Measurements from ENCODE around the gene C19orf38. TPM values are rescaled to one million over a fixed set of nuclear protein-coding genes. Genes with fewer than 3 reads are reported as not detected.

Gene C19orf38
- total and polyA plus RNA-seq, 2 donors (not counting 1 experiment from before 2014, with no cell fraction given): 1.7 to 2.4 TPM

DNA sequence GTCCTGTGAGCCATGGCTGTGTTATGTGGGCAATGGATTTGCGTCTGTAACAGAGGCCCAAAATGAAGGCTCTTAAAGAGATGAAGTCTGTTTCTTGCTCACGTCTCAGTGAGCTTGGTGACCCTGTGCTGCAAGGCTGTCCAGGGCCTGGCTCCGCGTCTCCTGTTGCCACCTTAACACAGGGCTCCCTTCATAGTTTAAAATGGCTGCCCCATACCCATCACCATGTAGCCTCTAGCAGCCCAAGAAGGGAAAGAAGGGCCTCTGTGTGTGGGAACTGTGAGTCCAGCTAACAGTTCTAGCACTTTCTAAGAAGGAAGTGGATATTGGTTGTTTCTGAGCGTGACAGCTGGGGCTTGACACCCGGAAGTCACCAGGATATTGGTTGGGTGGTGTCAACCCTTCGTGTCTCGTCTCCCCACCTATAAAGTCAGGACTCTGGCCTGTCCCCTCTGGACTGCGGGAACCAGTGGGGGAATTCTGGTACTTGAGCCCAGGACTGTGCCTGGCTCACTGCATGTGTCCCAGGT lies 33.1 kb upstream of the C19orf38 start:
- Histone ChIP-seq H3K27ac (ENCODE audit: low read length in 2 of 2) (no peak overlapping the region), H3K4me3 (ENCODE audit: control extremely low read depth in 1 of 5, extremely low read depth in 1 of 5, insufficient read depth in 1 of 5, low read depth in 2 of 5, low read length in 4 of 5) (no peak overlapping the region), H3K27me3 (replicated peaks in 1 of 4; ENCODE audit: control extremely low read depth in 1 of 4, control insufficient read depth in 3 of 4, insufficient read depth in 4 of 4, low read length in 3 of 4) (no peaks in the 10 kb centered on the region), H2AFZ (ENCODE audit: insufficient read depth, low read depth, low read length, poor library complexity, severe bottlenecking) (no peak overlapping the region), H3K9ac (ENCODE audit: low read length) (no peak overlapping the region), H3K4me1 (ENCODE audit: control insufficient read depth in 2 of 2, insufficient read depth in 2 of 2, low read length in 2 of 2) (no peaks in the 10 kb centered on the region), H3K4me2 (replicated peaks; ENCODE audit: low read depth, low read length, poor library complexity, severe bottlenecking) (no peak overlapping the region), H3K36me3 (replicated peaks in 1 of 2; ENCODE audit: control extremely low read depth in 1 of 2, control insufficient read depth in 1 of 2, extremely low read depth in 1 of 2, insufficient read depth in 2 of 2, low read length in 1 of 2) (peaks cover 0 to 57% of the 10 kb centered on the region in 2 experiments), H4K20me1 (ENCODE audit: control insufficient read depth, insufficient read depth, low read length, poor library complexity, severe bottlenecking) (peaks cover 17% of the 10 kb centered on the region), H3K79me2 (ENCODE audit: control insufficient read depth, insufficient read depth, low read length) (peaks cover 21% of the 10 kb centered on the region), H3K9me3 (ENCODE audit: control extremely low read depth in 1 of 3, control insufficient read depth in 2 of 3, insufficient read depth in 1 of 3, low read length in 2 of 3) (no peaks in the 10 kb centered on the region)
- H3K27ac Mint-ChIP-seq: no peak overlapping the region
- intact Hi-C loops (cut with micrococcal nuclease): no loop called here
- H3K27me3 Mint-ChIP-seq: no peaks in the 10 kb centered on the region
- no peak for TF ChIP-seq EZH2 (IDR thresholded peaks at IDR 0.05; ENCODE audit: borderline replicate concordance, insufficient read depth, low read depth, low read length, poor library complexity, severe bottlenecking)
- TF ChIP-seq, protein P1, sequence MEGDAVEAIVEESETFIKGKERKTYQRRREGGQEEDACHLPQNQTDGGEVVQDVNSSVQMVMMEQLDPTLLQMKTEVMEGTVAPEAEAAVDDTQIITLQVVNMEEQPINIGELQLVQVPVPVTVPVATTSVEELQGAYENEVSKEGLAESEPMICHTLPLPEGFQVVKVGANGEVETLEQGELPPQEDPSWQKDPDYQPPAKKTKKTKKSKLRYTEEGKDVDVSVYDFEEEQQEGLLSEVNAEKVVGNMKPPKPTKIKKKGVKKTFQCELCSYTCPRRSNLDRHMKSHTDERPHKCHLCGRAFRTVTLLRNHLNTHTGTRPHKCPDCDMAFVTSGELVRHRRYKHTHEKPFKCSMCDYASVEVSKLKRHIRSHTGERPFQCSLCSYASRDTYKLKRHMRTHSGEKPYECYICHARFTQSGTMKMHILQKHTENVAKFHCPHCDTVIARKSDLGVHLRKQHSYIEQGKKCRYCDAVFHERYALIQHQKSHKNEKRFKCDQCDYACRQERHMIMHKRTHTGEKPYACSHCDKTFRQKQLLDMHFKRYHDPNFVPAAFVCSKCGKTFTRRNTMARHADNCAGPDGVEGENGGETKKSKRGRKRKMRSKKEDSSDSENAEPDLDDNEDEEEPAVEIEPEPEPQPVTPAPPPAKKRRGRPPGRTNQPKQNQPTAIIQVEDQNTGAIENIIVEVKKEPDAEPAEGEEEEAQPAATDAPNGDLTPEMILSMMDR (IDR thresholded peaks at IDR 0.05): no peak
- H3K9me3 Mint-ChIP-seq (ENCODE audit: insufficient read depth): no peaks in the 10 kb centered on the region
- no peak overlapping the region for H3K4me3 Mint-ChIP-seq
- ChIA-PET POLR2A (no interaction called here), CTCF (no interaction called here)
- no peak for DNase-seq
- no peak for ATAC-seq (ENCODE audit: low read depth)
- 96% methylated on average over 4 of the region's 9 CpGs for WGBS (ENCODE audit: insufficient coverage)
- no peaks in the 10 kb centered on the region for H3K4me1 Mint-ChIP-seq

DNA sequence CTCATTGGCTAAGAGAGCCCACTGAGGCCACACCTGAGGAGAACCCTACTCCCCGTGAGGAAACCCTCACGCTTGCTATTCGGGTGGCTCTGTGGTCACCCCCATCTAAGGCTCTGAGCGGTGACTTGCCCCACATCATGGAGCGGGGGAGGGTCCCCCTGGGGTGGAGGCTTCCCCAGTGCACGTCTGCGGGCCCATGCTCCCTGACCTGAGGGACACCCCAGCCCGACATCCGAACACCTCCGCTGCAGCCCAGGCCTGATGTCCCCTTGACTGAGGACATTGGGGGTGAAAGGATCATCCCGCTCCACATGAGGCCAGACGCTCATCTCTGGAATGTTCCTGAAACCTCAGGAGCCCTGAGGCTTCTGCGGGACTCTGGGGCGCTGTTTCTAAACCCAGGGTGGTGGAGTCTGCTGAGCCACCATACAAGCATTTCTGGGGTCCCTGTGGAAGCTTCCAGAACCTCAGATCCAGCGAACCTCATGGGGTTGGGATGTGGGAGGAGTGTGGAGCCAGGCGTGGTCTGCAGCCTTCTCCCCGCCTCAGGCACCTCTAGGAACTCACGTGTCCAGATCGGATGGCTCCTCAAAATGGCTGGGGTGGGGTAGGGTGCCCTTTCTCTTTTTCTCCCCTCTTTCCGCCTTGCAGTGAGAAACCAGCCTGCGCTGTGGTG lies 32.1 kb upstream of the C19orf38 start:
- 97% methylated on average over 20 of the region's 21 CpGs for WGBS (ENCODE audit: insufficient coverage)
- Histone ChIP-seq H3K36me3 (replicated peaks in 1 of 2; ENCODE audit: control extremely low read depth in 1 of 2, control insufficient read depth in 1 of 2, extremely low read depth in 1 of 2, insufficient read depth in 2 of 2, low read length in 1 of 2) (peaks cover 0 to 58% of the 10 kb centered on the region in 2 experiments), H3K9ac (ENCODE audit: low read length) (no peak overlapping the region), H3K27me3 (replicated peaks in 1 of 4; ENCODE audit: control extremely low read depth in 1 of 4, control insufficient read depth in 3 of 4, insufficient read depth in 4 of 4, low read length in 3 of 4) (no peaks in the 10 kb centered on the region), H3K4me1 (ENCODE audit: control insufficient read depth in 2 of 2, insufficient read depth in 2 of 2, low read length in 2 of 2) (no peaks in the 10 kb centered on the region), H3K4me3 (ENCODE audit: control extremely low read depth in 1 of 5, extremely low read depth in 1 of 5, insufficient read depth in 1 of 5, low read depth in 2 of 5, low read length in 4 of 5) (no peak overlapping the region), H4K20me1 (ENCODE audit: control insufficient read depth, insufficient read depth, low read length, poor library complexity, severe bottlenecking) (peaks cover 9% of the 10 kb centered on the region), H3K27ac (ENCODE audit: low read length in 2 of 2) (no peak overlapping the region), H3K79me2 (ENCODE audit: control insufficient read depth, insufficient read depth, low read length) (peaks cover 12% of the 10 kb centered on the region), H3K4me2 (replicated peaks; ENCODE audit: low read depth, low read length, poor library complexity, severe bottlenecking) (no peak overlapping the region), H3K9me3 (ENCODE audit: control extremely low read depth in 1 of 3, control insufficient read depth in 2 of 3, insufficient read depth in 1 of 3, low read length in 2 of 3) (no peaks in the 10 kb centered on the region), H2AFZ (ENCODE audit: insufficient read depth, low read depth, low read length, poor library complexity, severe bottlenecking) (no peak overlapping the region)
- no peak overlapping the region for H3K4me3 Mint-ChIP-seq
- ATAC-seq (ENCODE audit: low read depth) (no peak), DNase-seq (no peak)
- intact Hi-C loops (cut with micrococcal nuclease): no loop called here
- H3K4me1 Mint-ChIP-seq: no peaks in the 10 kb centered on the region
- H3K27me3 Mint-ChIP-seq: no peaks in the 10 kb centered on the region
- ChIA-PET CTCF (no interaction called here), POLR2A (no interaction called here)
- H3K9me3 Mint-ChIP-seq (ENCODE audit: insufficient read depth): no peaks in the 10 kb centered on the region
- TF ChIP-seq, protein P1 (IDR thresholded peaks at IDR 0.05): no peak
- TF ChIP-seq EZH2 (IDR thresholded peaks at IDR 0.05; ENCODE audit: borderline replicate concordance, insufficient read depth, low read depth, low read length, poor library complexity, severe bottlenecking): no peak
- H3K27ac Mint-ChIP-seq: no peak overlapping the region
